ENCODE measurements around the gene SRBD1. TPM values are rescaled to one million over a fixed set of nuclear protein-coding genes. Genes with fewer than 3 reads are reported as not detected.

The SRBD1 gene
- total RNA-seq, 1 experiment from 2014 or later: 22.8 TPM

DNA sequence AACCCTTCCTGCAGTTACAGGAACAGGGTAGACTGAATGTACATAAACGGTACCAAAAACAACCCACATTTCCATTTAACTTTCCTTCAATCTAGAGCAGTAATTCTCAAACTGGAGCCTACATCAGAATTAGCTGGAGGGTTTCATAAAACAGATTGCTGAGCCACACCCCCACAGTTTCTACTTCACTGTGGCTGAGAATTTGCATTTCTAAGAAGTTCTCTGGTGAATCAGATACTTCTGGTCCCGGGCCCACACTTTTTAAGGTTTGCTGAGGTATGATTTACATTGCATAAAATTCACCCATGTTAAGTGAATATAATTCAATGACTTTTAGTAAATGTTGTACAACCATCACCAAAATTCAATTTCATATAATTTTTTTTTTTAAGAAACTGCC is 113.7 kb downstream of the SRBD1 start (continued):
- TF ChIP-seq, protein P1, sequence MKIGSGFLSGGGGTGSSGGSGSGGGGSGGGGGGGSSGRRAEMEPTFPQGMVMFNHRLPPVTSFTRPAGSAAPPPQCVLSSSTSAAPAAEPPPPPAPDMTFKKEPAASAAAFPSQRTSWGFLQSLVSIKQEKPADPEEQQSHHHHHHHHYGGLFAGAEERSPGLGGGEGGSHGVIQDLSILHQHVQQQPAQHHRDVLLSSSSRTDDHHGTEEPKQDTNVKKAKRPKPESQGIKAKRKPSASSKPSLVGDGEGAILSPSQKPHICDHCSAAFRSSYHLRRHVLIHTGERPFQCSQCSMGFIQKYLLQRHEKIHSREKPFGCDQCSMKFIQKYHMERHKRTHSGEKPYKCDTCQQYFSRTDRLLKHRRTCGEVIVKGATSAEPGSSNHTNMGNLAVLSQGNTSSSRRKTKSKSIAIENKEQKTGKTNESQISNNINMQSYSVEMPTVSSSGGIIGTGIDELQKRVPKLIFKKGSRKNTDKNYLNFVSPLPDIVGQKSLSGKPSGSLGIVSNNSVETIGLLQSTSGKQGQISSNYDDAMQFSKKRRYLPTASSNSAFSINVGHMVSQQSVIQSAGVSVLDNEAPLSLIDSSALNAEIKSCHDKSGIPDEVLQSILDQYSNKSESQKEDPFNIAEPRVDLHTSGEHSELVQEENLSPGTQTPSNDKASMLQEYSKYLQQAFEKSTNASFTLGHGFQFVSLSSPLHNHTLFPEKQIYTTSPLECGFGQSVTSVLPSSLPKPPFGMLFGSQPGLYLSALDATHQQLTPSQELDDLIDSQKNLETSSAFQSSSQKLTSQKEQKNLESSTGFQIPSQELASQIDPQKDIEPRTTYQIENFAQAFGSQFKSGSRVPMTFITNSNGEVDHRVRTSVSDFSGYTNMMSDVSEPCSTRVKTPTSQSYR (CRISPR knock-in tag; IDR thresholded peaks at IDR 0.05): no peak
- TF ChIP-seq JAZF1 (CRISPR knock-in tag; IDR thresholded peaks at IDR 0.05) (no peak), ZNF138 (CRISPR knock-in tag; conservative IDR thresholded peaks at IDR 0.05) (no peak), HMGA2 (CRISPR knock-in tag; IDR thresholded peaks at IDR 0.05) (no peak), JUN (CRISPR knock-in tag; IDR thresholded peaks at IDR 0.05) (no peak), ZNF423 (CRISPR knock-in tag; IDR thresholded peaks at IDR 0.05) (no peak), ZNF671 (CRISPR knock-in tag; IDR thresholded peaks at IDR 0.05) (no peak), FOXJ3 (CRISPR knock-in tag; IDR thresholded peaks at IDR 0.05; ENCODE audit: borderline replicate concordance) (no peak), KAT7 (CRISPR knock-in tag; IDR thresholded peaks at IDR 0.05; ENCODE audit: borderline replicate concordance) (no peak)
- TF ChIP-seq, protein P2, sequence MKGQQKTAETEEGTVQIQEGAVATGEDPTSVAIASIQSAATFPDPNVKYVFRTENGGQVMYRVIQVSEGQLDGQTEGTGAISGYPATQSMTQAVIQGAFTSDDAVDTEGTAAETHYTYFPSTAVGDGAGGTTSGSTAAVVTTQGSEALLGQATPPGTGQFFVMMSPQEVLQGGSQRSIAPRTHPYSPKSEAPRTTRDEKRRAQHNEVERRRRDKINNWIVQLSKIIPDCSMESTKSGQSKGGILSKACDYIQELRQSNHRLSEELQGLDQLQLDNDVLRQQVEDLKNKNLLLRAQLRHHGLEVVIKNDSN (CRISPR knock-in tag; IDR thresholded peaks at IDR 0.05): no peak
- TF ChIP-seq, protein P3, sequence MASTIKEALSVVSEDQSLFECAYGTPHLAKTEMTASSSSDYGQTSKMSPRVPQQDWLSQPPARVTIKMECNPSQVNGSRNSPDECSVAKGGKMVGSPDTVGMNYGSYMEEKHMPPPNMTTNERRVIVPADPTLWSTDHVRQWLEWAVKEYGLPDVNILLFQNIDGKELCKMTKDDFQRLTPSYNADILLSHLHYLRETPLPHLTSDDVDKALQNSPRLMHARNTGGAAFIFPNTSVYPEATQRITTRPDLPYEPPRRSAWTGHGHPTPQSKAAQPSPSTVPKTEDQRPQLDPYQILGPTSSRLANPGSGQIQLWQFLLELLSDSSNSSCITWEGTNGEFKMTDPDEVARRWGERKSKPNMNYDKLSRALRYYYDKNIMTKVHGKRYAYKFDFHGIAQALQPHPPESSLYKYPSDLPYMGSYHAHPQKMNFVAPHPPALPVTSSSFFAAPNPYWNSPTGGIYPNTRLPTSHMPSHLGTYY (CRISPR knock-in tag; IDR thresholded peaks at IDR 0.05): no peak
- TF ChIP-seq, protein P4, sequence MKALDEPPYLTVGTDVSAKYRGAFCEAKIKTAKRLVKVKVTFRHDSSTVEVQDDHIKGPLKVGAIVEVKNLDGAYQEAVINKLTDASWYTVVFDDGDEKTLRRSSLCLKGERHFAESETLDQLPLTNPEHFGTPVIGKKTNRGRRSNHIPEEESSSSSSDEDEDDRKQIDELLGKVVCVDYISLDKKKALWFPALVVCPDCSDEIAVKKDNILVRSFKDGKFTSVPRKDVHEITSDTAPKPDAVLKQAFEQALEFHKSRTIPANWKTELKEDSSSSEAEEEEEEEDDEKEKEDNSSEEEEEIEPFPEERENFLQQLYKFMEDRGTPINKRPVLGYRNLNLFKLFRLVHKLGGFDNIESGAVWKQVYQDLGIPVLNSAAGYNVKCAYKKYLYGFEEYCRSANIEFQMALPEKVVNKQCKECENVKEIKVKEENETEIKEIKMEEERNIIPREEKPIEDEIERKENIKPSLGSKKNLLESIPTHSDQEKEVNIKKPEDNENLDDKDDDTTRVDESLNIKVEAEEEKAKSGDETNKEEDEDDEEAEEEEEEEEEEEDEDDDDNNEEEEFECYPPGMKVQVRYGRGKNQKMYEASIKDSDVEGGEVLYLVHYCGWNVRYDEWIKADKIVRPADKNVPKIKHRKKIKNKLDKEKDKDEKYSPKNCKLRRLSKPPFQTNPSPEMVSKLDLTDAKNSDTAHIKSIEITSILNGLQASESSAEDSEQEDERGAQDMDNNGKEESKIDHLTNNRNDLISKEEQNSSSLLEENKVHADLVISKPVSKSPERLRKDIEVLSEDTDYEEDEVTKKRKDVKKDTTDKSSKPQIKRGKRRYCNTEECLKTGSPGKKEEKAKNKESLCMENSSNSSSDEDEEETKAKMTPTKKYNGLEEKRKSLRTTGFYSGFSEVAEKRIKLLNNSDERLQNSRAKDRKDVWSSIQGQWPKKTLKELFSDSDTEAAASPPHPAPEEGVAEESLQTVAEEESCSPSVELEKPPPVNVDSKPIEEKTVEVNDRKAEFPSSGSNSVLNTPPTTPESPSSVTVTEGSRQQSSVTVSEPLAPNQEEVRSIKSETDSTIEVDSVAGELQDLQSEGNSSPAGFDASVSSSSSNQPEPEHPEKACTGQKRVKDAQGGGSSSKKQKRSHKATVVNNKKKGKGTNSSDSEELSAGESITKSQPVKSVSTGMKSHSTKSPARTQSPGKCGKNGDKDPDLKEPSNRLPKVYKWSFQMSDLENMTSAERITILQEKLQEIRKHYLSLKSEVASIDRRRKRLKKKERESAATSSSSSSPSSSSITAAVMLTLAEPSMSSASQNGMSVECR (CRISPR knock-in tag; IDR thresholded peaks at IDR 0.05; ENCODE audit: borderline replicate concordance): no peak
- TF ChIP-seq, protein P5, sequence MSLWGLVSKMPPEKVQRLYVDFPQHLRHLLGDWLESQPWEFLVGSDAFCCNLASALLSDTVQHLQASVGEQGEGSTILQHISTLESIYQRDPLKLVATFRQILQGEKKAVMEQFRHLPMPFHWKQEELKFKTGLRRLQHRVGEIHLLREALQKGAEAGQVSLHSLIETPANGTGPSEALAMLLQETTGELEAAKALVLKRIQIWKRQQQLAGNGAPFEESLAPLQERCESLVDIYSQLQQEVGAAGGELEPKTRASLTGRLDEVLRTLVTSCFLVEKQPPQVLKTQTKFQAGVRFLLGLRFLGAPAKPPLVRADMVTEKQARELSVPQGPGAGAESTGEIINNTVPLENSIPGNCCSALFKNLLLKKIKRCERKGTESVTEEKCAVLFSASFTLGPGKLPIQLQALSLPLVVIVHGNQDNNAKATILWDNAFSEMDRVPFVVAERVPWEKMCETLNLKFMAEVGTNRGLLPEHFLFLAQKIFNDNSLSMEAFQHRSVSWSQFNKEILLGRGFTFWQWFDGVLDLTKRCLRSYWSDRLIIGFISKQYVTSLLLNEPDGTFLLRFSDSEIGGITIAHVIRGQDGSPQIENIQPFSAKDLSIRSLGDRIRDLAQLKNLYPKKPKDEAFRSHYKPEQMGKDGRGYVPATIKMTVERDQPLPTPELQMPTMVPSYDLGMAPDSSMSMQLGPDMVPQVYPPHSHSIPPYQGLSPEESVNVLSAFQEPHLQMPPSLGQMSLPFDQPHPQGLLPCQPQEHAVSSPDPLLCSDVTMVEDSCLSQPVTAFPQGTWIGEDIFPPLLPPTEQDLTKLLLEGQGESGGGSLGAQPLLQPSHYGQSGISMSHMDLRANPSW (CRISPR knock-in tag; conservative IDR thresholded peaks at IDR 0.05; ENCODE audit: low read depth): no peak
- TF ChIP-seq, protein P6, sequence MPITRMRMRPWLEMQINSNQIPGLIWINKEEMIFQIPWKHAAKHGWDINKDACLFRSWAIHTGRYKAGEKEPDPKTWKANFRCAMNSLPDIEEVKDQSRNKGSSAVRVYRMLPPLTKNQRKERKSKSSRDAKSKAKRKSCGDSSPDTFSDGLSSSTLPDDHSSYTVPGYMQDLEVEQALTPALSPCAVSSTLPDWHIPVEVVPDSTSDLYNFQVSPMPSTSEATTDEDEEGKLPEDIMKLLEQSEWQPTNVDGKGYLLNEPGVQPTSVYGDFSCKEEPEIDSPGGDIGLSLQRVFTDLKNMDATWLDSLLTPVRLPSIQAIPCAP (CRISPR knock-in tag; IDR thresholded peaks at IDR 0.05): no peak

Measured in WTC11 (cell line).